Measurements from ENCODE around the gene C19orf33.

Gene C19orf33

GRCh38 chr19:38298821-38299680 lies 5.0 kb upstream of the C19orf33 start:
- Histone ChIP-seq H3K36me3 (ENCODE audit: control insufficient read depth, insufficient read depth, low read length) (no peaks in the 10 kb centered on the region), H3K79me2 (no peaks in the 10 kb centered on the region), H3K4me1 (no peaks in the 10 kb centered on the region), H2AFZ (no peak overlapping the region), H3K4me2 (ENCODE audit: low read length) (no peak overlapping the region), H3K9me3 (ENCODE audit: control insufficient read depth, low read length) (no peaks in the 10 kb centered on the region), H3K27ac (no peak overlapping the region), H3K4me3 (ENCODE audit: low read depth, low read length) (no peak overlapping the region), H3K9ac (no peak overlapping the region), H3K27me3 (ENCODE audit: control insufficient read depth, insufficient read depth, low read length) (no peaks in the 10 kb centered on the region)
- TF ChIP-seq, protein P1, sequence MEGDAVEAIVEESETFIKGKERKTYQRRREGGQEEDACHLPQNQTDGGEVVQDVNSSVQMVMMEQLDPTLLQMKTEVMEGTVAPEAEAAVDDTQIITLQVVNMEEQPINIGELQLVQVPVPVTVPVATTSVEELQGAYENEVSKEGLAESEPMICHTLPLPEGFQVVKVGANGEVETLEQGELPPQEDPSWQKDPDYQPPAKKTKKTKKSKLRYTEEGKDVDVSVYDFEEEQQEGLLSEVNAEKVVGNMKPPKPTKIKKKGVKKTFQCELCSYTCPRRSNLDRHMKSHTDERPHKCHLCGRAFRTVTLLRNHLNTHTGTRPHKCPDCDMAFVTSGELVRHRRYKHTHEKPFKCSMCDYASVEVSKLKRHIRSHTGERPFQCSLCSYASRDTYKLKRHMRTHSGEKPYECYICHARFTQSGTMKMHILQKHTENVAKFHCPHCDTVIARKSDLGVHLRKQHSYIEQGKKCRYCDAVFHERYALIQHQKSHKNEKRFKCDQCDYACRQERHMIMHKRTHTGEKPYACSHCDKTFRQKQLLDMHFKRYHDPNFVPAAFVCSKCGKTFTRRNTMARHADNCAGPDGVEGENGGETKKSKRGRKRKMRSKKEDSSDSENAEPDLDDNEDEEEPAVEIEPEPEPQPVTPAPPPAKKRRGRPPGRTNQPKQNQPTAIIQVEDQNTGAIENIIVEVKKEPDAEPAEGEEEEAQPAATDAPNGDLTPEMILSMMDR (IDR thresholded peaks at IDR 0.05), result no peak

DNA sequence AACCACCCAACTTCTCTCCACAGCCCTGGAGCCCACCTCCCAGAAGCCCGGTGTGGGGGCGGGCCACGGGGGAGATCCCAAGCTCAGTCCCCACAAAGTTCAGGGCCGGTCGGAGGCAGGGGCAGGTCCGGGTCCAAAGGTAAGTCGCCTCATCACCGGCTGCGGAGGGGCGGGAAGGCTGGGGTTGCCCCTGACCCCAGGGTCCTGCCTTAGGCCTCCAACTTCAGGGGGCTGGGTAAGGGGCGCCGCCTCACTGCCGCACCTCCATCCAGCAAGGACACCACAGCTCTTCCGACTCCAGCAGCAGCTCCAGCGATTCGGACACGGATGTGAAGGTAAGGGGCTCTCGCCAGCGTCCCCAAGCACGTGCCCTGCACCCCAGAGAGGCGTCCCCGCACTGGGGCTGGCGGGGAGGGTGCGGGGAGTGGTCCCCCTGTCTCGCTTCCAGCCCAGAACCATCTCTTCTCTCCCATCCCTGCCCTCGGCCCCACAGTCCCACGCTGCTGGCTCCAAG lies 358 bp downstream of the C19orf33 start:
- peak overlapping the region; percentile 61 for H3K27ac ChIP-seq
- peak overlapping the region; percentile 74 for H2AFZ ChIP-seq
- H3K4me3 ChIP-seq (ENCODE audit: low read depth, low read length), result no peak overlapping the region
- no peaks in the 10 kb centered on the region for H3K36me3 ChIP-seq (ENCODE audit: control insufficient read depth, insufficient read depth, low read length)
- no peak overlapping the region for H3K9ac ChIP-seq
- H3K9me3 ChIP-seq (ENCODE audit: control insufficient read depth, low read length), result no peaks in the 10 kb centered on the region
- H3K79me2 ChIP-seq, result no peaks in the 10 kb centered on the region
- H3K27me3 ChIP-seq (ENCODE audit: control insufficient read depth, insufficient read depth, low read length), result no peaks in the 10 kb centered on the region
- peak overlapping the region; percentile 44 for H3K4me2 ChIP-seq (ENCODE audit: low read length)
- H3K4me1 ChIP-seq, result no peaks in the 10 kb centered on the region
- TF ChIP-seq, protein P1 (IDR thresholded peaks at IDR 0.05), result no peak

GRCh38 chr19:38304866-38305429 lies 897 bp downstream of the C19orf33 start:
- Histone ChIP-seq H3K4me3 (ENCODE audit: low read depth, low read length) (no peak overlapping the region), H3K27ac (peak overlapping the region; percentile 61), H3K9ac (no peak overlapping the region), H3K36me3 (ENCODE audit: control insufficient read depth, insufficient read depth, low read length) (no peaks in the 10 kb centered on the region), H3K4me2 (ENCODE audit: low read length) (peak overlapping the region; percentile 50), H3K4me1 (no peaks in the 10 kb centered on the region), H2AFZ (peak overlapping the region; percentile 74), H3K27me3 (ENCODE audit: control insufficient read depth, insufficient read depth, low read length) (no peaks in the 10 kb centered on the region), H3K79me2 (no peaks in the 10 kb centered on the region), H3K9me3 (ENCODE audit: control insufficient read depth, low read length) (no peaks in the 10 kb centered on the region)
- TF ChIP-seq, protein P1 (IDR thresholded peaks at IDR 0.05), result no peak

- TF ChIP-seq, protein P1 (IDR thresholded peaks at IDR 0.05), result no peak
- no peak overlapping the region for H3K4me2 ChIP-seq (ENCODE audit: low read length)
- no peaks in the 10 kb centered on the region for H3K4me1 ChIP-seq
- no peaks in the 10 kb centered on the region for H3K79me2 ChIP-seq
- no peak overlapping the region for H3K27ac ChIP-seq
- no peaks in the 10 kb centered on the region for H3K27me3 ChIP-seq (ENCODE audit: control insufficient read depth, insufficient read depth, low read length)
- no peak overlapping the region for H3K9ac ChIP-seq
- no peak overlapping the region for H2AFZ ChIP-seq
- H3K36me3 ChIP-seq (ENCODE audit: control insufficient read depth, insufficient read depth, low read length), result no peaks in the 10 kb centered on the region
- H3K9me3 ChIP-seq (ENCODE audit: control insufficient read depth, low read length), result no peaks in the 10 kb centered on the region
- no peak overlapping the region for H3K4me3 ChIP-seq (ENCODE audit: low read depth, low read length)
Observed at GRCh38 chr19:38306236-38306635, 2.2 kb downstream of the C19orf33 start.
